ENCODE results near the gene ACVR1B. TPM values are rescaled to one million over a fixed set of nuclear protein-coding genes. Genes with fewer than 3 reads are reported as not detected.

Gene ACVR1B
- total RNA-seq, 2 experiments from 2014 or later, result 8.7 to 9.1 TPM

DNA sequence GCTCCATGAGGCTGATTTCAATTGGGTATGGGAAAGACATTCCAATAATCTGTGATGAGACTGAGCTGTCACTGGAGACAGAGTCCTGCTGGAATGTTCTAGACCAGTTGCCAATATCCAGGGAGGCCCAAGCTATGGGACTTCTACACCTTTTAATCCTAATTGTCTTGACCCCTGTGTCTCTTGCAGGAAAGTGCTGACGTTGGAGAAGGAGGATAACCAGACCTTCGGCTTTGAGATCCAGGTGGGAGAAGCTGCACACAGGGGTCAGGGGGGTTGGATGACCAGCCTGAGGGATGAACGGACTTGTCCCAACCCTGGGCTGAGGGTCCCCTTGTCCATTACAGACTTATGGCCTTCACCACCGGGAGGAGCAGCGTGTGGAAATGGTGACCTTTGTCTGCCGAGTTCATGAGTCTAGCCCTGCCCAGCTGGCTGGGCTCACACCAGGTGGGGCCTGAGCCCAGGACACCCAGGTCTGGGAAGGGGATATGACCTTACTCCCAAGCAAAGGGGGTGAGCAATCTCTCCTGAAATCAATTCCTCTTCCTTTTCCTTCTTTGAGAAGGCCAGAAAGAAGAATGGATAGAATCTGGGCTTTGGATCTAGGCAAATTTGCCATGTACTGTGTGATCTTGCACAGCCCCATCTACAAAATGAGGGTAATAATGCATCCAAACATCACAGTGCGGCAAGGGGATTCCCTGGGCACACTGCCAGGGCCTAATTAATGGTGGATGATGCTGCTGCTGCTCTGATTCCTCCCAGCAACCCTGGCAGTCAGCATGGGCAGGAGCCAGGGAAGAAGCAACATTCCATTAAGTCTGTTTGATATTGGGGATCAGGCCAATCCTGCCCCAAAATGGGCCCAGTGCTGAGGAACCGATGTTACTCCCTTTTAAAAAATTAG is 59.4 kb downstream of the ACVR1B start:
- Mint-ChIP-seq H3K4me1 (ENCODE audit: low read depth) (peaks cover 15% of the 10 kb centered on the region), H3K27ac (no peak overlapping the region), H3K27me3 (ENCODE audit: low read depth) (peaks cover 3% of the 10 kb centered on the region), H3K4me3 (no peak overlapping the region), H3K36me3 (ENCODE audit: low read depth) (peaks cover 7% of the 10 kb centered on the region), H3K9me3 (no peaks in the 10 kb centered on the region)
- no peak for DNase-seq
- intact Hi-C loops (cut with micrococcal nuclease), result no loop called here
- CTCF ChIA-PET, result interaction anchor here (0.6 to 11.9 kb wide), 2 partner anchors 11 to 58 kb away, joined by 3 to 319 read pairs; no protein-coding TSS in a partner anchor

DNA sequence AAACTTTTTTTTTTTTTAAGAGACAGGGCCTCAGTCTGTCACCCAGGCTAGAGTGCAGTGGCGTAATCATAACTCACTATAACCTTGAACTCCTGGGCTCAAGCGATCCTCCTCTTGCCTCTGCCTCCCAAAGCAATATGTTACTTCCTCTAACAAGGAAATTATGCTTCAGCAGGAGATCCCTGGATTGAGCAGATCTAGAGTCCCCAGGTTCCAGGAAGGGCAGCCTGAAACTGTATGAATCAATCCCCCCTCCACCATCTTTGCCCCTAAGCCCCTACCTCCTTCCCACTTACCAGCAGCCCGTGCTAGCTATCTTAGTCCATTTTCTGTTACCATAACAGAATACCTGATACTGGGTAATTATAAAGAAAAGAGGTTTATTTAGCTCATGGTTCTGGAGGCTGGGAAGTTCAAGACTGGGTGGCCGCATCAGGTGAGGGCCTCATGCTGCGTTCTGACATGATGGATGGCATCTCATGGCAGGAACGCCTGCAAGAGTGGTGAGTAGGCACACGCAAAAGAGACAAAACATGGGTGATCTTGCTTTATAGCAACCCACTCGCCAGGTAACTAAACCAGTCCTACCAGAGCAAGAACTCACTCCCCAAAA is 60.2 kb downstream of the ACVR1B start:
- intact Hi-C loops (cut with micrococcal nuclease), result no loop called here
- H3K9me3 Mint-ChIP-seq, result no peaks in the 10 kb centered on the region

DNA sequence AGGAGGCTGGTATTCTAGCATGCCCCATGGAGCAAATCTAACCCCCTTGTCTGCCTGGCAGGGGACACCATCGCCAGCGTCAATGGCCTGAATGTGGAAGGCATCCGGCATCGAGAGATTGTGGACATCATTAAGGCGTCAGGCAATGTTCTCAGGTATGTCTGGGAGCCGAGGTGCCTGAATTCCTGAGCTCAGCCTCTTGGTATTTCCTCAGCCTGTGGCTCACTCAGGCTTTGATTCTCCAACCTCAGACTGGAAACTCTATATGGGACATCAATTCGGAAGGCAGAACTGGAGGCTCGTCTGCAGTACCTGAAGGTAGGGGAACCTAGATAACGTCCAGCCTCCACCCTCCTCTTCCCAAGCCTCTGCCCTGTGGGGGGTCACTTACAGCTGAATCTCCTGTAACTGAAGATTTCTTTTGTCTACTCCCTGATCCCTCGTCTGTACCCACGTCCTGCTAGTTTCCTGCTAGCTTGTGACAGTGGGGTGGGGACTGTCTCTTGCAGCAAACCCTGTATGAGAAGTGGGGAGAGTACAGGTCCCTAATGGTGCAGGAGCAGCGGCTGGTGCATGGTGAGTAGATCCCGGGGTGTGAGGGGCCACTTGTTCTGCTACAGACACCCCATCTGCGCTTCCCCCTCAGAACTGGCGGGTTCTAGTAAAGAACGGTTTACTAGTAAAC is 62.3 kb downstream of the ACVR1B start:
- CTCF ChIA-PET, result interaction anchor here (0.9 to 11.9 kb wide), 2 partner anchors 9 to 20 kb away, joined by 3 to 319 read pairs; no protein-coding TSS in a partner anchor
- Mint-ChIP-seq H3K27me3 (ENCODE audit: low read depth) (no peaks in the 10 kb centered on the region), H3K36me3 (ENCODE audit: low read depth) (peaks cover 7% of the 10 kb centered on the region), H3K27ac (no peak overlapping the region), H3K4me1 (ENCODE audit: low read depth) (peaks cover 1% of the 10 kb centered on the region), H3K9me3 (no peaks in the 10 kb centered on the region), H3K4me3 (no peak overlapping the region)
- DNase-seq, result no peak
- intact Hi-C loops (cut with micrococcal nuclease), result no loop called here

More for the DNA sequence above, 60.2 kb downstream of the ACVR1B start:
- Mint-ChIP-seq H3K4me3 (no peak overlapping the region), H3K4me1 (ENCODE audit: low read depth) (peaks cover 9% of the 10 kb centered on the region), H3K27me3 (ENCODE audit: low read depth) (no peaks in the 10 kb centered on the region), H3K27ac (no peak overlapping the region), H3K36me3 (ENCODE audit: low read depth) (peaks cover 7% of the 10 kb centered on the region)
- CTCF ChIA-PET, result interaction anchor here (11.9 kb wide), 1 partner anchor 11 kb away, joined by 319 read pairs; no protein-coding TSS in a partner anchor
- DNase-seq, result no peak

DNA sequence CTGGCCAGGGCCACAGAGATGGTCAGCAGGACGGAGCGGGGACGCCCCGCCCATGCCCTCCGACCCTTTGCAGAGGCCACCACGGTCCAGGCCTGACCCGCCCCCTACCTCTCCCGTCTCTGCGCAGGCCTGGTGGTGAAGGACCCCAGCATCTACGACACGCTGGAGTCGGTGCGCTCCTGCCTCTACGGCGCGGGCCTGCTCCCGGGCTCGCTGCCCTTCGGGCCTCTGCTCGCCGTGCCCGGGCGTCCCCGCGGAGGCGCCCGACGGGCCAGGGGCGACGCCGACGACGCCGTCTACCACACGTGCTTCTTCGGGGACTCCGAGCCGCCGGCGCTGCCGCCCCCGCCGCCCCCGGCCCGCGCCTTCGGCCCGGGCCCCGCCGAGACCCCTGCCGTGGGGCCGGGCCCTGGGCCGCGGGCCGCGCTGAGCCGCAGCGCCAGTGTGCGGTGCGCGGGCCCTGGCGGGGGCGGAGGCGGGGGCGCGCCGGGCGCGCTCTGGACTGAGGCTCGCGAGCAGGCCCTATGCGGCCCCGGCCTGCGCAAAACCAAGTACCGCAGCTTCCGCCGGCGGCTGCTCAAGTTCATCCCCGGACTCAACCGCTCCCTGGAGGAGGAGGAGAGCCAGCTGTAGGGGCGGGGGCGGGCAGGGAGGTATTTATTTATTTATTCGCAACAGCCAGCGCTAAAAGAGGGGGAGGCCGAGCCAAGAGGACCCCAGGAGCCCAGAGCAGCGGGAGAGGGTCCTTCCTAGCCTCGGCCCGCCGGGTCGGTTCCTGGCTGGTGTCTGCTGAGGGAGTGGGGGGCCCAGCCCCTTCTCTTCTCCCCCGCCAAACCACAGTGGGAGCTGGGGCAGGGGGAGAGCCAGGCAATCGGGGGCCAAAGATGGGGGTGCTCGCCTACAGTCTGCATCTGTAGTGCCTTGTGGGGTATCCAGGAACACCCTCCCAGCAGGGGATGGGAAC is 63.4 kb downstream of the ACVR1B start:
- Mint-ChIP-seq H3K27ac (no peak overlapping the region), H3K36me3 (ENCODE audit: low read depth) (peaks cover 7% of the 10 kb centered on the region), H3K4me1 (ENCODE audit: low read depth) (no peaks in the 10 kb centered on the region), H3K9me3 (no peaks in the 10 kb centered on the region), H3K27me3 (ENCODE audit: low read depth) (no peaks in the 10 kb centered on the region), H3K4me3 (no peak overlapping the region)
- DNase-seq, result no peak
- intact Hi-C loops (cut with micrococcal nuclease), result no loop called here
- CTCF ChIA-PET, result interaction anchor here (0.9 to 11.9 kb wide), 3 partner anchors 7 to 21 kb away, joined by 3 to 319 read pairs (median 3); no protein-coding TSS in a partner anchor

DNA sequence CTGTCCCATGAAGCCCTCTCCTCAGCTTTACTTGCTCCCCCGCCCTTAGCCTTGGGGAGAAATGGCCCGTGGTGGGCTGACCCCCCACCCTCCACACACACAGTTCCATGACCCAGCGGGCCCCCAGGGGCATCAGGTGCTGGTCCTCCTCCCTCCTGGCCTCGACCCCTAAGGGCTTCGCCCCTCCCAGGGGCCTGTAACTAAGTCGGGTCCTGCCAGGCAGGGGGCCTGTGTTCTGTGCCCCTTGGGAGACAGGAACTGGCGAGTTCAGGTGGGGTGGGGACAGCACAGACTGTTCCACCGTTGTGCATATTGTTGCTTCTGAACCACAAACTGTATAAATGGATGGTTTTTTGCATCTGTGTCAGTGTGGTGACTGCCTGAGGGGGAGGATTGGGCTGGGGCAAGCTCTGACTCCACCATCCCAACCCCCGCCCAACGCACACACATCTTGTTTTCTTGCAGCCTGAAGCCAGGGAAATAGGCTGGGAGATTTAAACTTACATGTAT is 64.1 kb downstream of the ACVR1B start:
- no peak overlapping the region for H3K27ac Mint-ChIP-seq
- H3K4me1 Mint-ChIP-seq (ENCODE audit: low read depth), result peaks cover 7% of the 10 kb centered on the region
- intact Hi-C loops (cut with micrococcal nuclease), result no loop called here
- H3K27me3 Mint-ChIP-seq (ENCODE audit: low read depth), result no peaks in the 10 kb centered on the region
- CTCF ChIA-PET, result interaction anchor here (1.6 kb wide), 1 partner anchor 11 kb away, joined by 3 read pairs; no protein-coding TSS in a partner anchor
- no peaks in the 10 kb centered on the region for H3K9me3 Mint-ChIP-seq
- H3K36me3 Mint-ChIP-seq (ENCODE audit: low read depth), result peaks cover 7% of the 10 kb centered on the region
- DNase-seq, result no peak
- no peak overlapping the region for H3K4me3 Mint-ChIP-seq

DNA sequence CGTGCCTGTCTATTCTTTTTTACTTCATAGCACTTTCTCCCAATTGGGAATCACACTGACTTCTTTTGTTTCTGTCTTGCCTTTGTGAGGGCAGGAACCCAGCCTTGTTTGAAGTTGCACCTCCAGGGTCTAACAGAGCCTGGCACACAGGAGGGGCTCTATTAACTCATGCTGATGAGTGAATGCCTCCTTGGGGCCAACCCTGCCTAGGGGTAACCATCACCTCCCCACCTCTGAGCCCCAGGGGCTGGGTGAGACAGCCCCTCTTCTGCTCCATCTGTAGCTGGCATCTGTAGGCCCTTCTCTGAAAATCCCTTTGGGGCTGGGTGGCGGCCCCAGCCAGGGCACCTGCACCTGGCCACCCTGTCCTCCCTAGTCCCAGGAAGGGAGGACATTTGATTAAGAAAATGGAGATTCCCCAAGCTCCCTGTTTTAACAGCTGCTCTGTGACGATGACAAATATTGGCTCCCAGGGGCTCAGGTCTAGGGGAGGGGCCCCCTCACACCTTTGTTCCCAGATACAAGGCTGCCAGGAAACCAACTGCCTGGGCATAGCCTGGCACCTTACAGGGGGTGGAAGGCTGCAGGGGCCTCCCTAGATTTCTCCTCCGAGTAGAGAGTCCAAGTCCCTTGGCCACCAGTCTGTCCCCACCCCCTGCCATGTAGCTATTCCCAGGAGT is 67.1 kb downstream of the ACVR1B start:
- H3K9me3 Mint-ChIP-seq, result no peaks in the 10 kb centered on the region
- no peak overlapping the region for H3K27ac Mint-ChIP-seq
- H3K4me3 Mint-ChIP-seq, result no peak overlapping the region
- peaks cover 1% of the 10 kb centered on the region for H3K36me3 Mint-ChIP-seq (ENCODE audit: low read depth)
- H3K27me3 Mint-ChIP-seq (ENCODE audit: low read depth), result no peaks in the 10 kb centered on the region
- no peak for DNase-seq
- H3K4me1 Mint-ChIP-seq (ENCODE audit: low read depth), result peaks cover 17% of the 10 kb centered on the region
- intact Hi-C loops (cut with micrococcal nuclease), result no loop called here
- CTCF ChIA-PET, result interaction anchor here (11.0 to 11.2 kb wide), 2 partner anchors 10 to 26 kb away, joined by 312 to 319 read pairs; partner anchors contain the start of gene TAMALIN

DNA sequence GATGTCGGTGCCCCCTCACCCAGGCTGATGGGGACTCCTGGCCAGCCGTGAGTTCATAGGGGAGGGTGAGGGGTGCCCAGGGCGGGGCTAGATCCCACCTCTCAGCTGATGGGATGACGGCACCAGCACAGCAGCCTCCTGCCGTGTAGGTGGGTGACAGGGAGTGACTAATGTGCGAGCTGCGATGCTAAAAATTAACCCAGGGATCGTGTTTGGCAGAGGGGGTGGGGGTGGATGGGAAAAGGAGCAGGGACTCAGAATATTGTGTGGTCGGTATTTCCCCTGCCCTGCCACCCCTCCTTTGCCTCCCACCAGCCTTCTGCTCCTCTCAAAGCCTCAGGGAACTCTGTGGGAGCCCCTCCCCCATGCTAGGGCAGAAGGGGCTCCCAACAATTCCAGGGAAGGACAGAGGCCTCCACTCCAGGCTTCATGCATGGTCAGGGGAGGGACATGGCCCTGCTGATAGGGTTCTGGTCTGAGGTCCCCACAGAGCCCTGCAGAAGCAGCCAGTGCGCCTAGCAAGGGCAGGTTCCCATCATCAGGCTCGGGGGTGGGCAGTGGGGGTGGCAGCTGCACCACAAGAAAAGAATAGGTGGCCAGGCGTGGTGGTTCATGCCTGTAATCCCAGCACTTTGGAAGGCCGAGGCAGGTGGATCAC is 67.7 kb downstream of the ACVR1B start:
- peaks cover 21% of the 10 kb centered on the region for H3K4me1 Mint-ChIP-seq (ENCODE audit: low read depth)
- intact Hi-C loops (cut with micrococcal nuclease), result no loop called here
- H3K27me3 Mint-ChIP-seq (ENCODE audit: low read depth), result no peaks in the 10 kb centered on the region
- H3K27ac Mint-ChIP-seq, result no peak overlapping the region
- CTCF ChIA-PET, result interaction anchor here (1.0 to 11.2 kb wide), 6 partner anchors 11 to 65 kb away, joined by 3 to 319 read pairs (median 158); partner anchors contain the start of genes SMIM41 and TAMALIN
- no peak for DNase-seq
- H3K9me3 Mint-ChIP-seq, result no peaks in the 10 kb centered on the region
- no peaks in the 10 kb centered on the region for H3K36me3 Mint-ChIP-seq (ENCODE audit: low read depth)
- no peak overlapping the region for H3K4me3 Mint-ChIP-seq

DNA sequence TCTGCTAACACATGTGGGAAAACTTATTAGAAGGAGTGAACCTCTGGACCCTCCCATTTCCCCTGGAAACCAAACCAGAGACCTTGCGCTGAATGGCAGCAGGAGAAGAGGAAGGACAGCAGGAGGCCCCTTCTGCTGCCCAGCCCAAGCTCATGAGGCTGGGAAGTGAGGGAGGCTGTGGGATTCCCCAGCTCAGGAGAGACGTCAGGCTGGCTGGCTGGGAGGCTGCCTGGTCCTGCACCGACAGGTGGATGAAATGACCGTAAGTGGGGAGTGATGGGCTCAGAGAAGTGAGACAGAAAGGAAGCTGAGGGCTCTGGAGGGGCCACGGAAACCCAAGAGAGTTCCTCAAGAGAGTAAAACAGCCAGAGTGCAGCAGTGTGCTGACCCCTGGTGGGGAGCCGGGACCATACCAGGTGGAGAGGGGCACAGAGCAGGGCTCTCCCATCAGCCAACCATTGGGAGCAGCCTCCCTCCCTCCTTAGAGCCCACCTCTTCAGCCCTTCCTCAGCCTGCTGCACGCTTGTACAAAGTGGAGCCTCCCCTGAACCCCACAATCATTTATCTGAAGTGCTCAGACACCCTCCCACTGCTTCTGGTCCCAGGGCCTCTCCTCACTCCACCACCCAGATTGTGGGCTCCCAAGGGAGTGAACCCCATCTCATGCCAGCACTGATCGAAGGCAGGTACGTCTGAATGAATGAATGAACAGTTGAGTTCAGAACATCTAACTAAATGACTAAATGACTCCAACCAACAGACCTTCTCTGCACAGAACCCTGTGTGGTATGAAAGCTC is 69.2 kb downstream of the ACVR1B start:
- no peaks in the 10 kb centered on the region for H3K36me3 Mint-ChIP-seq (ENCODE audit: low read depth)
- H3K4me3 Mint-ChIP-seq, result no peak overlapping the region
- peaks cover 36% of the 10 kb centered on the region for H3K4me1 Mint-ChIP-seq (ENCODE audit: low read depth)
- peak; percentile 78 for DNase-seq
- H3K9me3 Mint-ChIP-seq, result no peaks in the 10 kb centered on the region
- intact Hi-C loops (cut with micrococcal nuclease), result no loop called here
- no peaks in the 10 kb centered on the region for H3K27me3 Mint-ChIP-seq (ENCODE audit: low read depth)
- H3K27ac Mint-ChIP-seq, result peak overlapping the region; percentile 20
- CTCF ChIA-PET, result interaction anchor here (0.6 to 13.8 kb wide), 17 partner anchors 12 to 1034 kb away, joined by 3 to 319 read pairs (median 6); partner anchors contain the start of genes ATG101, SMIM41 and TAMALIN

DNA sequence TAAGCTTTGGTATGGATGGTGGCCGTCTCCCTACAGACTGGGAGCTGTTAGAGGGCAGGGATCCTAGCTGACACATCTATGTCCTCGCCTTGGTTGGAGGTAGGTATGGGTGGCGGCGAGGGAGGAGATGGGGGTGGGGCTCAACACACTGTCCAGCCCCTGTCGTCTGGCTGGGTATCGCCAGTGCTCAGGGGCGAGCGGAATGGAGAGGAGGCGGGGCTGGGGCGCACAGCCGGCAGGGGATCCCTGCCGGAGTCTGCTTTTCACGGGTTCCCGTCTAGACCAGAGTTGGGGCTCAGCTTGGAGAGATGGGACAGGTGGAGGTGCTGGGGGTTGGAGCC is 71.3 kb downstream of the ACVR1B start:
- intact Hi-C loops (cut with micrococcal nuclease), result loop anchor here (1.0 kb wide), 3 partner anchors 17 to 196 kb away; partner anchors contain the start of gene TAMALIN
- peak overlapping the region; percentile 89 for H3K4me3 Mint-ChIP-seq
- peaks cover 39% of the 10 kb centered on the region for H3K4me1 Mint-ChIP-seq (ENCODE audit: low read depth)
- no peaks in the 10 kb centered on the region for H3K9me3 Mint-ChIP-seq
- H3K36me3 Mint-ChIP-seq (ENCODE audit: low read depth), result no peaks in the 10 kb centered on the region
- peak; percentile 21 for DNase-seq
- H3K27ac Mint-ChIP-seq, result no peak overlapping the region
- CTCF ChIA-PET, result interaction anchor here (0.6 to 13.8 kb wide), 16 partner anchors 9 to 609 kb away, joined by 3 to 319 read pairs (median 6); partner anchors contain the start of genes ANKRD33, ATG101, SMIM41 and TAMALIN
- no peaks in the 10 kb centered on the region for H3K27me3 Mint-ChIP-seq (ENCODE audit: low read depth)
